GM12801 (cell line): ENCODE data around the gene TYMP.

Experiments
- CTCF ChIP-seq: IDR thresholded peaks from one replicate; pipeline ENCODE4 v1.5.1; 2011; ENCODE audit warnings: control low read depth; ENCODE audit not compliant: insufficient read length; ENCODE audit errors: extremely low read depth

Gene TYMP

GRCh38 chr22:50569041-50569459 lies 39.2 kb upstream of the TYMP start:
- TF ChIP-seq CTCF: no peak

GRCh38 chr22:50568626-50569025 lies 38.8 kb upstream of the TYMP start:
- TF ChIP-seq CTCF: no peak

GRCh38 chr22:50567721-50568252 lies 38.0 kb upstream of the TYMP start:
- TF ChIP-seq CTCF: no peak

- no peak for TF ChIP-seq CTCF
Measured at GRCh38 chr22:50564289-50564688, 34.5 kb upstream of the TYMP start.

- no peak for TF ChIP-seq CTCF
Measured at GRCh38 chr22:50563413-50564160, 33.8 kb upstream of the TYMP start.

GRCh38 chr22:50562523-50563412 lies 33.0 kb upstream of the TYMP start, which contains the start of gene SYCE3:
TSS of gene SYCE3 (minus strand) at chr22:50562919. CDS start at chr22:50556405, 6,514 bp downstream.
- no peak for TF ChIP-seq CTCF
